Measurements from ENCODE around the gene CRYBA4. TPM values are rescaled to one million over a fixed set of nuclear protein-coding genes. Genes with fewer than 3 reads are reported as not detected.
A peak's percentile ranks its signal among the peaks of the same experiment; 100 is the strongest.

CRYBA4 gene
- total RNA-seq, 4 donors from 2014 or later = not detected

DNA sequence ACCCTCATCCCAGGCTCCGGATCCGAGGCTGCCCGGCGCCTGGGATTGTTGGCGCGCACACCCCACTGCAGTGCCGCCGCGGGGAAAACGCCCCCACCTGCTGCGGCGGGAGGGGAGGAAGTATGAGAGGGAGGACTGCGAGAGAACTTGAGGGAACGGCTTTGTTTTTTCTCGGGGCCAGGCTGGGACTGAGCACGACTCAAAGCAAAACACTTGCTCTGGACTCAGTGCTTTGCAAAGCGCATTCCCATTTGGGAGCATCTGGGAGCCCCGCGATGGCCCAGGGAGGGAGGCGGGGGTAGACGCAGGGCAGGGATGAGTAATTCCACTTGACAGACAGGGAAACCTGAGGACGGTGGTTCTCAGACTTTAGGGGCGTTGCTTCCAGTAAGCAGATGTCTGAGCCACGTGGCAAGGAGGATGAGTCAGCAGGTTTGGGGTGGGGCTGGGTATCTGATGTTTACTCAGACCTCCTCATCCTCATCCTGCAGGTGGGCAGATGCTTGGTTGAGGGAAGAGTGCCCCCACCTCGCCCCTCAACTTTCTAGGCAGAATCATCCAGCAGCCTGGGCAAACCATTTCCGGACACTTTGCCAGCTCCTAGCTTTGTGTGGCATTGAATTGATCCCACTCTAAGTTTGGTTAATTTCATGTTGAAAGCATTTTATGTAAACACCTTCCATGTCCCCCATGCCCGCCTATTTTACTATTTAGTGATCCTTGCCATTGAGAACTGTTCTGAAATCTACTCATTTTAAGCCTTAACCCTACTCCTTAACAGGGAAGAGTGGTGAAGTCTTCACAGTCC, 37.1 kb downstream of the CRYBA4 start:
- no peaks in the 10 kb centered on the region for H3K9me3 ChIP-seq
- peaks cover 0 to 16% (median 4%) of the 10 kb centered on the region in 4 donors for H3K4me1 ChIP-seq
- peak overlapping the region; percentile 31 to 52 (median 44) for H3K4me3 ChIP-seq
- peak in 2 of 3 donors; percentile 85 for DNase-seq
- TF ChIP-seq POLR2A (IDR thresholded peaks at IDR 0.05) = no peak
- TF ChIP-seq, protein P1, sequence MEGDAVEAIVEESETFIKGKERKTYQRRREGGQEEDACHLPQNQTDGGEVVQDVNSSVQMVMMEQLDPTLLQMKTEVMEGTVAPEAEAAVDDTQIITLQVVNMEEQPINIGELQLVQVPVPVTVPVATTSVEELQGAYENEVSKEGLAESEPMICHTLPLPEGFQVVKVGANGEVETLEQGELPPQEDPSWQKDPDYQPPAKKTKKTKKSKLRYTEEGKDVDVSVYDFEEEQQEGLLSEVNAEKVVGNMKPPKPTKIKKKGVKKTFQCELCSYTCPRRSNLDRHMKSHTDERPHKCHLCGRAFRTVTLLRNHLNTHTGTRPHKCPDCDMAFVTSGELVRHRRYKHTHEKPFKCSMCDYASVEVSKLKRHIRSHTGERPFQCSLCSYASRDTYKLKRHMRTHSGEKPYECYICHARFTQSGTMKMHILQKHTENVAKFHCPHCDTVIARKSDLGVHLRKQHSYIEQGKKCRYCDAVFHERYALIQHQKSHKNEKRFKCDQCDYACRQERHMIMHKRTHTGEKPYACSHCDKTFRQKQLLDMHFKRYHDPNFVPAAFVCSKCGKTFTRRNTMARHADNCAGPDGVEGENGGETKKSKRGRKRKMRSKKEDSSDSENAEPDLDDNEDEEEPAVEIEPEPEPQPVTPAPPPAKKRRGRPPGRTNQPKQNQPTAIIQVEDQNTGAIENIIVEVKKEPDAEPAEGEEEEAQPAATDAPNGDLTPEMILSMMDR (IDR thresholded peaks at IDR 0.05) = no peak
- H3K27ac ChIP-seq = peak overlapping the region in 1 of 4 donors; percentile 59
- peaks cover 0 to 12% of the 10 kb centered on the region in 2 donors for H3K27me3 ChIP-seq
- H3K36me3 ChIP-seq = no peaks in the 10 kb centered on the region

DNA sequence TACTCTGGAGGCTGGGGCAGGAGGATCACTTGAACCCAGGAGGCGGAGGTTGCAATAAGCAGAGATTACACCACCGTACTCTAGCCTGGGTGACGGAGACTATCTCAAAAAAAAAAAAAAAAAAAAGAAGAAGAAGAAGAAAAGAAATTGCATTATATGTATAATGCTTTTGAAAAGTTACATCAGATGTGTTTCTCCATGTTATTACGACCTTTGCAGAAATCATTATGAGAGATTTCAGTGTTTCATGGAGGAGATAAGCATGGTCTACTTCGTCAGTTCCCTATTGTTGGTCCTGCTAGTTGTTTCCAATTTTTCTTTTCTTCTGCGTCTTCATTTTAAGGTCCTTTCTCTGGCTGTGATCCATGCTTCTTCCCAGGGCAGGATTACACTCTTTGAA, 38.6 kb downstream of the CRYBA4 start:
- TF ChIP-seq, protein P1 (IDR thresholded peaks at IDR 0.05) = no peak
- no peak for TF ChIP-seq POLR2A (IDR thresholded peaks at IDR 0.05)
- Histone ChIP-seq H3K36me3 (no peaks in the 10 kb centered on the region), H3K27ac (no peak overlapping the region), H3K27me3 (peaks cover 0 to 12% of the 10 kb centered on the region in 2 donors), H3K4me1 (peaks cover 0 to 16% (median 4%) of the 10 kb centered on the region in 4 donors), H3K4me3 (no peak overlapping the region), H3K9me3 (no peaks in the 10 kb centered on the region)
- DNase-seq = no peak

DNA sequence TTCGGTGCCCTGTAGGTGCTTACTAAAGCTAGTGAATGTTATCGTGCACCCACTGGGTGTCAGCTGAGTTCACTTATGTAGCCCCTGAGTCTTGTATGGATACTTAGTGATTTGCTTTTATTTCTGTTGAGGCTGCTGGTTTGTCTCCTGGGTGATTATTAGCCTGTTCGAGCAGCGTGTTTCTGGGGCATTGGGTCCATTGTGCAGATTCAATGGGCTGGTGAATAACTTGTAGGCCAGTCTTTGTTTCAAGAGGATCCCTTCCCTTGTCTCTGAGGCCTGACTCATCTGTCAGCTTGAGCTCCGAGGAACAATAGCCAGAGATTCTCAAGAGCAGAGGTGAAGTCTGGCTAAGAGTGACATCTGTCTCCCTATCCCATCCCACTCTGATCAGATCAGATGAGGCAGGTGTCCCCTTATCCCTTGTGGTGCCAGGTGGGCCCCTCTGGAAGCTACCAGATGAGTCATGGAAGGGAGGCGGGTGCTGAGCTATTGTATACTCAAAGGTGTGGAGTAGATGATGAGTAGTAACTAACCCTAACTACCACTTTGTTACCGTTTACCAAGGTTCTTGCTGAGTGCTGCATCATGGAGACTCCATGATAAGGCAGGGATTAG, 39.3 kb downstream of the CRYBA4 start:
- no peaks in the 10 kb centered on the region for H3K36me3 ChIP-seq
- no peak overlapping the region for H3K27ac ChIP-seq
- H3K27me3 ChIP-seq = peaks cover 0 to 12% of the 10 kb centered on the region in 2 donors
- no peaks in the 10 kb centered on the region for H3K9me3 ChIP-seq
- TF ChIP-seq POLR2A (IDR thresholded peaks at IDR 0.05) = no peak
- TF ChIP-seq, protein P1 (IDR thresholded peaks at IDR 0.05) = no peak
- DNase-seq = no peak
- H3K4me1 ChIP-seq = peaks cover 0 to 16% (median 4%) of the 10 kb centered on the region in 4 donors
- no peak overlapping the region for H3K4me3 ChIP-seq

DNA sequence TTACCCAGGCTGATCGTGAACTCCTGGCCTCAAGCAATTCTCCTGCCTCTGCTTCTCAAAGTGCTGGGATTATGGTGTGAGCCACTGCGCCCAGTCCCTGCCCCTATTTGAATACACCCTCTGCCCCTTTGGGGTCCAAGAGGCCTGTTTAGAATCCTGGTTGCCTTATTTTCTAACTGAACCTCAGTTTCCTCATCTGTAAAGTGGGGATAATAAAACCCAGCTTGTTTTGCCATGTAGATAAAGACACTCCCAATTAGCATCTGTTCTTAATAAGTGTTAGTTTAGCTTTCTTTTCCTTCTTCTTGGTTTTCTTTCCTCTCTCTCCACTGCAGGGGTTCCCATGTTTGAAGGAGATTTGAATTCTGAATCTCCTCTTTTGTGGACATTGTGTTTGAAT, 40.4 kb downstream of the CRYBA4 start:
- no peak for DNase-seq
- Histone ChIP-seq H3K9me3 (no peaks in the 10 kb centered on the region), H3K27me3 (peaks cover 0 to 9% of the 10 kb centered on the region in 2 donors), H3K4me3 (no peak overlapping the region), H3K36me3 (no peaks in the 10 kb centered on the region), H3K4me1 (peaks cover 0 to 13% (median 4%) of the 10 kb centered on the region in 4 donors), H3K27ac (no peak overlapping the region)
- TF ChIP-seq, protein P1 (IDR thresholded peaks at IDR 0.05) = no peak
- TF ChIP-seq POLR2A (IDR thresholded peaks at IDR 0.05) = no peak

DNA sequence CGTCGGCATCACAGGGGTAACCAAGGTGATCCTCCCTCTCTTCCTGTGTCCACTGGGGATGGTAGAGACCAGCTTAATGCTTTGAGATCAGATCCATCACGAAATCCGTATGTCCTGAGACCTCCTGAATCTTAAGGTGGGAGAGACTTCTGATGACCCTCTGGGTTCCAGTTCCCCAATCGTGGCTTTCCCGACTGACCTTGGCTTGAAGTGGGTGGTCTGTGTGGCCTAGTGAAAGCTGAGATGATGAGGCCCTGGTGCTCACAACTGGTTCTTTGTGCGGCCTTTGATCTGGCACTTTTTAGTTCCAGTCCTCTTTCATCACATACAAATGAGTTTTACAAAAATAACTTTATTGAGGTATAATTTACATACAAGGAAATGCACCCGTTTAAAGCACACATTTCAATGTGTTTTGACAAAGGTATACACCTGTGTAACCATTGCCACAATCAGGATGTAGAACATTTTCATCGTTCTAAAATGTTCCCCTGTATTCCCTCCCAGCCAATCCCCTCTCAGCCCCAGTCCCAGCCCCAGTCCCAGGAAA, 41.7 kb downstream of the CRYBA4 start:
- Histone ChIP-seq H3K4me3 (no peak overlapping the region), H3K9me3 (no peaks in the 10 kb centered on the region), H3K27ac (peak overlapping the region in 2 of 4 donors; percentile 7 to 48), H3K4me1 (peaks cover 0 to 5% (median 3%) of the 10 kb centered on the region in 4 donors), H3K27me3 (no peaks in the 10 kb centered on the region), H3K36me3 (no peaks in the 10 kb centered on the region)
- TF ChIP-seq POLR2A (IDR thresholded peaks at IDR 0.05) = no peak
- DNase-seq = peak in 1 of 3 donors; percentile 51

DNA sequence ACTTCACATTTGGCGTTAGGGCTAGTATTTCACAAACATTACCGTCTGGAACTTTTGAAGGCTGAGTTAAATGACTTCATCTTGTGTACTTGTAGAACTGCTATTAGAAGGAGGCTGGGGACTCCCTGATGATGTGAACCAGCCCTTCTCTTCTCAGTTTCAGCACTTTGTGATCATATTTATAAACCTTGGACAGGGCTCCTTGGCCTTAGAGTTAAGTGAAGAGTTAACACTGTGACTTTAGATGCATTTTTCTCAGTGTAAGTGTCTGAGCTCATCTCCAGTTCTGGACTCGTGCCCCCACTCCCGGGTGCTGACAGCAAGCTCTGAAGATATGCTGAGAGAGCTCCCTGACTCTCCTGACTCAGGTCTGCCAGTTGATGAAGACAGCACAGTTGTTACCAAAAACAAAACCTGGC, 44.1 kb downstream of the CRYBA4 start:
- TF ChIP-seq, protein P1 (IDR thresholded peaks at IDR 0.05) = peak in 1 of 6 experiments; percentile 3
- TF ChIP-seq POLR2A (IDR thresholded peaks at IDR 0.05) = no peak
- Histone ChIP-seq H3K4me3 (no peak overlapping the region), H3K27ac (no peak overlapping the region), H3K27me3 (no peaks in the 10 kb centered on the region), H3K4me1 (peaks cover 0 to 3% (median 1%) of the 10 kb centered on the region in 4 donors), H3K36me3 (no peaks in the 10 kb centered on the region), H3K9me3 (no peaks in the 10 kb centered on the region)
- no peak for DNase-seq

Data from Peyer's patch (tissue), 4 donors.